Measurements from ENCODE around the gene SESN3. TPM values are rescaled to one million over a fixed set of nuclear protein-coding genes. Genes with fewer than 3 reads are reported as not detected.
"Not testable (repeated sequence)": the region's sequence is repeated elsewhere in the genome, so short reads cannot be mapped to it uniquely, and the experiment has no call there.

Gene SESN3
- polyA plus RNA-seq, 1 donor, result 119 TPM

DNA sequence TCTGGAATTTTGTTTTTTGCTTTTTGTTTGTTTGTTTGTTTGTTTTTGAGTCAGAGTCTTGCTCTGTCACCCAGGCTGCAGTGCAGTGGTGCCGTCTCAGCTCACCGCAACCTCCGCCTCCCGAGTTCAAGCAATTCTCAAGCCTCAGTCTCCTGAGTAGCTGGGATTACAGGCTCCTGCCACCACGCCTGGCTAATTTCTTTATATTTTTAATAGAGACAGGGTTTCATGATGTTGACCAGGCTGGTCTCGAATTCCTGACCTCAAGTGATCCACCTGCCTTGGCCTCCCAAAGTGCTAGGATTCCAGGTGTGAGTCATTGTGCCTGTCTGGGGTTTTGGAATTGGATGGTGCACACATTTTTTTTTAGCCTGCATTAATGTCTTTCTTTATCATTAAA lies 20.9 kb upstream of the SESN3 start:
- not testable (repeated sequence) for DNase-seq

DNA sequence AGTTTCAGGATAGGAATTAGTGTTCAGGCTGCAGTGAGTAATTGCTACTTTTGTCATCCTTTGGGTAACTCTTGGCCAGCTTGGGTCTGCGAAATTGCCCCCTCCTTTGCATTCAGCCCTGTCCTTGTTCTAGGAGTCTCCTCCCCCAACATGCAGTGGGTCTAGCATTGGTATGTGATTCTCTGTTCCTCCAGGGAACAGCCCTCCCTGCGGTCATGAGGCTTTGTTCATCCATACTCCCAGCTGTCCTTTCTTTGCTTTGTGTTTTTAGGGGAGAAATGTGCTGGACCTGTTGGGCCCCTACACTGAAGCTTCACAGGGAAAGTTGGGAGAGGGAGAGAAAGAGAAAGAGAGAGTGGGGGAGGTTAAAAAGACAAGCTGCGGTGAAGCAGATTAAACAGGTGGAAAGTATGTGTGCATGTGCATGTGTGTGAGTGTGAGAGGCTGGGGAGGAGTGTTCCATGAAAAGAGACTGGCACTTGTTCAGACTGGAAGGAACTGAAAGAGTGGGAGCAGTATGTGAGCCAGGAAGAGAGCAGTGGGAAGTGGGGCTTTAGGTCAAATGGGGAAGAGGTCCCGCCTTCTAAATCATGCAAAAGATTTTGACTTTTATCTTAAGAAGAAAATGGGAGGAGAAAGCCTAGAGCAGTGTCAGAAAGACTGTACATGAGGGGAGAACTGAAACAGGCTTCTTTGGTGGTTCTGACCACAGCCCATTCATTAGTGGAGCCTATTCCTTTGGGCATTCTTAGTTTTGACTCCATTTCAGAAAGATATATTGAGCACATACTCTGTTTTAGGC lies 17.9 kb upstream of the SESN3 start:
- no peak for DNase-seq

DNA sequence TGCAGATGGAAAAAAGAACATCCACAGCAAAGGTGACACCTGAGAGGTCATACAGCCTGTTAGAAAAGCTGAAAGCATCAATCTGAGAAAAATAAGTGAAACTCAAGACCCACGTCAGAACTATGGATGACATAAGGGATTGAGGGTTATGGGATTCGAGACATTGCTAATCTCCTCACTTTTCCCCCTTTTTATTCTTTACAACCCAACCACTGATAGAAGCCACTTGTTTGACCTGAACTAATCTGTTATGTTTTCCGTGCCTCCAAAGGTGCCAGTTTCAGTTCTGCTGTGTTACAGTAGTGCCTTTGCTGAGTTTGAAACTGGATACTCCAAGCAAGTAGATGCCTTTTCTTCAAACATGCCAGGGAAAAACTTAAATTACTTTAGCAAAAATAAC lies 16.9 kb upstream of the SESN3 start:
- DNase-seq, result no peak

DNA sequence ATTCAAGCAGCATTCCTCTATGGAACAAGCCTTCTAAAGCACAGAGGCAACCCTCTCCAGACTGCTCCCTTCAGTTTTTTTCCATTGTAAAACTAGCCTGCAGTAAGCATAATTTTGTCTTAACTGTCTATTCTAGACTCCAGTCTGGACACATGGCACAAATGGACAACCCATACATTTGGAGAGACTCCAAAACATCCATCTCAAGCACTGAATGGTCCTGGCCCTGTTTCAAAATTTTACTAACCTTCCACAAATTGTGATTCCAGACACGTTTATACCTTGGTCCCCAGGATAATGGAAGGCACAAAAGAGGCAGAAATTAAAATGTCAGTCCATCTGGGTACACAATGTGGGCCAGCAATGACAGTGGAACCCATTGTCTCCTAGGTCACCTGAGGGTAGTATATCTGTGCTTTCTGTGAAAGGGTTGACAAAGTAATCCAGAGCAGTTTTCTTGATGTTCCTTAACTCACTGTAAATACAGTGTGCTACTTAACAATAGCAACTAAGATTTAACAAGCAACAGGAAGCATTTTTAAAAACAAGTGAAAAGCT lies 16.2 kb upstream of the SESN3 start:
- DNase-seq, result no peak

DNA sequence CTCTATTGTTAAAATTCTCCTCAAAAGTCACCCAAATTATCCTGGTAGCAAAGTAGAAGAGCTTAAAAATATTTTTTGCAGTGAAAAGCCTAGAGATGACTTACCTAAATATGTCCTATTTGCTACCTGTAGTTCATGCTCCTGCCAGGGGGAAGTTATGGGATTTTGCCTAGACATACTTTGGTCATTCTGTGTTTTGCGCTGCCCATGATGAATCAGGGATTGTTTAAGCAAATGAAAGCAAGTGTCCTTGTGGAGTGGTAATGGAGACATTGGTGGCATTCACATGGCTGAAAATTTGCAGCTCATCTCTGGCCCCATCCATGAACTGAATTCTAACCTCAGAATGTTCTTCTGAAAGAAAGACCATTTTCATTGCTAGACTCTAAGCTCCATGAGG lies 14.6 kb upstream of the SESN3 start:
- DNase-seq, result no peak

DNA sequence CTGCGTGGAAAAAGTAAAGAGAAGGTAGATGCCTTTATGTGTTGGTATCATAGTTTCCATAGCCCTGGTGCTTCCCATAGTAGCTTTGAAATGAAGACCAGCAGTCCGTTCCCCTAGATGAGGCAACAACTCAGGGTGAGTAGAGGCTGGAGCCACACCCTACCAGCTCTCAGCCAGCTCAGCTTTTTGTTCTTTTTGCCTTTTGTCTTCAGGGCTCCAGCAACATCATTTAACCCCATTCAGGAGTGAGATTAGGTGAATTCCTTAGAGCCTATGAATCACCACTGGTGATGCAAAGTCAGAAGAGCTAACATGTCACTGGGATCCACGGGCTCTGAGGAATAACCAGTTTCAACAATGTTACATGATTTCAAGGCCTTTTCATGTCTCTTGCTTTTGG lies 14.0 kb upstream of the SESN3 start:
- DNase-seq, result no peak

DNA sequence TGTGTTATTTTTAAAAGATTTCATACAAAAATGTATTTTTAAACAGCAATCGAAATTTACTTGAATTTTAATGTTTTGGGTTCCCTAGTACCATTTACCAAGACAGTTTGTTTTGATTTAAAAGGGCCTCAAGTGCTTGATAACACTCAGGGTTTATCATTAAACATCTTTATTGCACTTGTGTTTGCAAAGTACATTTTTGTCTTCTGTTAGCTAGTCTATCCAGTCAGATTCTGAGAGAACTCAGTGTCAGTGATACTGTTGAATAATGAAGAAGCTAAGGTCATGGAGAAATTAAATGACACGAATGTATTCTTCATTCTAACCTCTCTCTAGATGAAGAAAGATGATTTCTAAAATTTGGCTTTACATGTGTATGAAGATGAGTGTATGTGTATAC lies 12.7 kb upstream of the SESN3 start:
- no peak for DNase-seq

DNA sequence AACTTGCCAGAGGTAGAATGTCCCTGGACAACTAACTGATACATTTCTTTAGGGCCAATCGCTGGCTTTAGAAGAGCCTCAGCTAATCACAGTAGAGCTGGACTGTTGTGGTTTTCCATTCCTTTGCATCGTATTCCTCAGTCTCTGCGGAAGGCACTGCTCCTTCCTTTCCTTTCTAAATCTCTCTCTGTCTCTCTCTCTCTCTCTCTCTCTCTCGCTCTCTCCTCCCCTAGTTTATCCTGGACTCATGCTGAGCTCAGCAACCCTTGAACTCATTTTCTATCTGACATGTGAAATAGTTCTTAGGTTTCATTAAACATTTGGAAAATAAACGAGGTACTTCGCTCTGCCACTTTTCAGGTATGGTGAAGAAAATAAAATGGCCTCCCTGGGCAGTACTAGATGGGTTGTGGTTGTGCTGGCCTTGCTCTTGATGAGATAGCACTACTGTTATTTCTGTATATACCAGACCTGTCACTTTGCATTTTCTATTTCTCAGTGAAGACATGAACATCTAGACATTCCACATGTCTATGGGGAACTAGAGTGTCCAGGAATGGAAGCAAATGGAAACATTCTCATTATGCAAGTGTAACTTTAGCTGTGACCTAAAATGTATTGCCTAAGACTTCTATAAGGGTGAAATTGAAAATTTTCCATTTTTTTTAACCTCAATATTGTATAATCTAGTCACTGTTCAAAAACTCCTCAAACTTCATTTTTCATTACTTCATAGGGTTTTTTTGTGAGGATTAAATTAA lies 12.0 kb upstream of the SESN3 start:
- no peak for DNase-seq

DNA sequence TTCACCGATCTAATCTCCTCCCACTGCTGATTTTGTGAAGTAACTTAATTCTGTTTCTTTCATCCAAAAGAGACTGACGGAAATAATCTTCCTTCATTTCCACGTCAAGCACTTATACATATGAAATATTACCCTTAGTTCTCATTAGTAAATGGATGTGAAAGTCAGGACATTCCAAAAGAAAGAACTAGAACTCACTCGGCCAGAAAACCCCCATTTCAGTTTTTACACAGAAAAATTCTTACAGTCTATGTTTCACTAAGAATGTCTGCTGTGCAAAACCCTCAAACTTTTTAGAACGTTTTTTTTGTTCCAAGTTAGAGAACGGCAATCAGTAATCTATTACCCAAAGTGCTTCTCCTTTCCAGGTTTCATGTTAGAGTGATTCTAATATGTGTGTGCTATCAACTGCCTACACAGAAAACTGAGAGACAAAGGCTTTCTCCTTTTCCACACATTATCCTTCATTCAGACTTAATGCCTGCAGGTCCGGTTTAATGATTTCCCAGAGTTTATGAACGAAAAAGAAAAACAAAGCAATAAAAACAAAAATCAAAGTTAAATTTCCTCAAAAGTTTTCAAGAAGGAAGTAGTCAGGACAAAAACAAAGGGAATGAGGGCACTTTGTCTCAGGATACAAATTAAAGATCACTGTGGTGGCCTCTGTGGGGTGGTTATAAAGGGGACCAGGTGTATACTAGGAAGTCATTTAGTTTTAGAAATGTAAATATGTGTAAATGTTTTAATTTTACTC lies 11.3 kb upstream of the SESN3 start:
- DNase-seq, result no peak

DNA sequence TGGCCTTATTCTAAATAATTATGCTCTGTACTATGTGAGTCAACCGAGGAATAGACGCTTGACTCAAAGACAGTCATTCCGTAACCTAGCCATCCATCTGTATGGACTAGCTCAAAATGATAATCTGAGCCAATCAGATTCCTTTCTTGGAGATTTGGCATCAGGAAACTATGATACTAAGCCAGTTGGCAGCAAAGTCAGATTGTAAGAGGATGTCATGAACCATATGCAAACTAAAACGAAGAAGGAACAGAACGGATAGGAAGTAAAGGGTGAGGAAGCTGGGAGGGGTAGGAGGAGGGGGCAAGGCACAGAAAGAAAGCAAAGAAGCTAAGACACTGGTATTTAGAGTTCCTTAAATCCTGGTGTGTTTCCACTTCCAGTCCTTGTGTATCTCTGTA lies 10.7 kb upstream of the SESN3 start:
- no peak for DNase-seq

DNA sequence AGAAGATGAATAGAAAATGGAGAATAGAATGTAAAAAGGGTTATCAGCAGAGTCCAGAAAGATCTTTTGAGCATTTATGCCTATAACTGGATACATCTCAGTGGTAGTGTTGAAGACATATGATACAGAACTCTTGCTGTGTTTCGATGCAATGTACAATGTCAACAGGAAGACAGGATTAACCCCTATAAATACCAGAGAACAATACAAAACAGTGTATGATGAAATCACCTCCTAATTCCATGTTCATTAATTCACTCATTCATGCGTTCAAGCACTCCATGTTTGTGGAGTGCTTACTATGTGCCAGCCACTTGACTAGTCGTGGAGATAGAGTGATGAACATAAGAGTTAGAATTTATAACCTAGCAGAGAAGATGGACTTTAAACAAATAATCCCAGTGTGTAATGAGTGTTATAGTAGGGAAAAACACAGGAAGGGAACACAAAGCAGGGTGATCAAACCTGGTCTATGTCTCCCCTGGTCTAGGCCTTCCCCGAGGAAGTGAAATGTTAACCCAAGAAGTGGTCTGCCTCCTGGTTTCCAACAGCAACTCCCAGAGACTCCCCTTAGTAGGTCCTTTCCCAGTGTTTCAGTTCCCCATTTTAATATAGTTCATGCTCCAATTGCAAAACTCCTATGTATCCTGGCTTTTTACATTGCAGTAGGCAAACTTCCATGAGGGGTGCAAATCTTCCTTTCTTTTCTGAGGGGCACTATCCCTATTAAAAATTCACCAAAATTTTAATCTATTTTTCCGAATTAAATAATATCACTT lies 9.1 kb upstream of the SESN3 start:
- no peak for DNase-seq

DNA sequence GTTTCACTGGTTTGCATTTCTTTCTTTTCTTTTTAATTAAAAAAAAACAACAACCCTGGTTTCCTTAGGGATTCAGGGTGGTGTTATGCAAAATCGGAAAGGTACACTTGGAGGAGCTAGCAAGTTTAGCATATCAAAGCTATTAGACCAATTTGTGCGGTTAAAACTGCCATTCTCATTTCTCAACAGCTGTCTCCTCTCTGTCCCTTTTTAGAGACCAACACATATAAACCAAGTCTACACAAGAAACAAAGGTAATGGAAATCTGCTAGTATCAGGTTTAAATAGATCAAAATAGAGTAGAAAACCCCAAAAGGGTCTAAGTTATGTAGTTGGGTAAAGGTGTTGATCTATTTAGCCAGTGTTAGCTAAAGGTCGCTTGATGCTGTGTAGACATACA lies 1.7 kb upstream of the SESN3 start:
- DNase-seq, result no peak

DNA sequence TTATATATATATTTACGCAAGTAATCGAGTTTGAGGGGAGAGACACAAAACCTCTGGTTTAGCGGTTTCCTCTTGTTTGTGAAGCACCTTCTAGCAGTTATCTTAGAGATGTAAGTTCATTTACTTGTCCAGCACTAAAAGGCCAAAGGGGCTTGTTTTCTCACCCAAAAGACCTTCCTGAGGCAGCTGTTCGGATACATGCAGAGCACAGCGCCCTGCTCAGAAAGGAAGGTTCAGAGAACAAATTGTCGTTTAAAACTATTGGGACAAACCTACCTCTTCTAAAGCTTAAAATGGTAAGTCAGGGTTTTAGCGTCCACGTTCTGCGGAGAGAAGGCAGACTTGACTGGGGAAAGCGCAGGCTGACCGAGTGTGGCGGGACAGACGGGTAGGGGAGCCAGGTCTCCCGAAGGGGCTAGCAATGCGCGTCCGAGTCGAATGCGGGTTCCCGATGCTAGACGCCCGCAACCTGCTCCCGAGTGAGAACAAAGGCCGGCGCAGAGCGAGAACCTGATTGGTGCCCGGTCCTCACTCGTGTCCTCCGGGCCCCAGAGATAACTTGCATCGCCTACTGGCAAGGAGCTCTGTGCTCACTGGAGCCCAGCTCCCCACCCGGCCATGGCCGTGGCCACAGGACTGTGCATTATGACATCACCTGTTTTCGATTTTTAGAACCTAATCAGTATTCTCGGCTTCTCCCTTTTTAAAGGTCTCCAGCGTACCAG lies 1.0 kb upstream of the SESN3 start:
- DNase-seq, result peak; percentile 67

DNA sequence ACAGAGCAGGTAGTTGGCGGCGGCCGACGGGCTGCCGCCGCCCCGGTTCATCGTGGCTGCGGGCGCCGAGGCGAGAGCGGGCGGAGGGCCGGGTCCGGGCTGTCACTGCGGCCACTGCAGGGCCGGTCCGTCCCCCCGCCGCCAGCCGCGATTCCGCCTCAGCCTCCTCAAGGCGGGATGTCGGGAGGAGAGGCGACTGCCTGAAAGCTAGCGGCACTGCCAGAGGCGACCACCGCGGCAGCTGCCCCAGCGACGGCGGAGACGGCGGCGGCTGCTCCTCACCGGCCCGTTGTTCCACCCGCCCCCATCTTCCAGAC lies 234 bp downstream of the SESN3 start:
- DNase-seq, result no peak

DNA sequence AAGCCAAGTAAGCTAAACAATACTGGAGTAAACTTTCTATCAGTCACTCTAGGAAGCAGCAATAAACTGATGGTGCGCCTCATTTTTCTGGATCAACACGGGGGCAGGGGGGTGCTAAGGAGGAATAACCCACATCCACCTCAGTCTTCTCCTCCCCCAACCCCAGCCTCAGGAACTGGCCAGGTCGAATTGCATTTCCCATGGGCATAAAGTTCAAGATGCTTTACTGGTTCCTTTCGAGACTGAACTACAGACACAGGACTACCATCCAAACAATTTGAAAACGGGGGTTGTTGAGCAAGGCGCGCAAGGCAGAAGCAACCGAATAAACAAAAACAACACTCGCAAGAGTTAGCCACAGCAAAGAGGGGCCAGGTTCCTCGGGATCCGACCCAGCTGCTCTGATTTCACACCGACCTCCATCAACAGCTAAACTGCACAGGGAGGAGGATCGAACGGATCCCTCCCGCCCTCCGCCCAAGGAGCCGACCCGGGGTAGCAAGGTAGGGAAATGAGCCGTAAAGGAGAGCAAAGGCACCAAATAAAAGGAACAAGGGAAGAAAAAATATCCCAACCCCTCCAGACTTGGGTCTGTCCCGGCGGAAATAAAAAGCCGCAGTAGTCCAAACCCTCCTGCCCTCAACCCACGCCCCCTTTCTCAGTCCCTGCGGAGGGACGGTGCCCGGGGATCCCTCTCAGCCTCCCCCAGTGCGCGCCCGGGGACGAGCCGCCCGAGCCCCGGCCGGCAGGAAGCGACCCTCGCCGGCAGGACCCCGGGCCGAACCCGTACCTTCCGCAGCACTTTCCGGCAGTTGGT lies 801 bp downstream of the SESN3 start:
- DNase-seq, result peak; percentile 73

DNA sequence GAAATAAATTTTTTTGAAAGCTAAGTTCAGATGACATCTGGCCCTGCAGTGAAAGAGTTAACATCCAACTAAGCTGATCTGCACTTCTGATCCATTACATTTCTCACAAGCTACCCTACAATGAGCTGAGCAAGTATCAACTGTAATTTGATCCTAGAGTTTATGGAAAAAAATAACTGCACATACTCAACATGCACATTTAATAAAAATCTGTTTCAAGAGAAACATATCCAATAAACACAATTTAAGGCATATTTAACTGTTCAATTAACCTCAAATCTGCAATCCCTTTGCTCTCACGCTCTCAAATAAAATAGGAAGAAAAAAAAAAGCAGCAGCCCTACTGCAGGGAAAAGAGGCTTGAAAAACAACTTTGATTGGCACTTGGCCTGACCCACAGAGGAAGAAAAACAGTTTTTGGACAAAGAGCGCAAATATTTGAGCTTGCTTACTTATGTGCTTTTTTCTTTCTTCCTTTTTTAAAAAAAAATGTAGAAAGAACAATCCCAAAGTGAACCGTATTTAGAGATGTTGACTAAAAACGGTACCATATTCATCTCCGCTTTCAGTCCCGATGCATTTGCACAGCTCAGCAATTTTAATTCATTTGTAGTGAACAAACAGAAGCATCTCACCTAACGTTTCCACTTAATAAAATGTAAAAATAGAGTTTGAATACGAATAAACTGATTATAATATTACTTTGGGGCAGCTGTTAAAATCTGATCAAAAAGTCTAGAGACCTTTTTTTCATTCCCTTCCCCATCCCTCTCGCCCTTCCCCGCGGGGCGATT lies 1.6 kb downstream of the SESN3 start:
- DNase-seq, result peak; percentile 41

DNA sequence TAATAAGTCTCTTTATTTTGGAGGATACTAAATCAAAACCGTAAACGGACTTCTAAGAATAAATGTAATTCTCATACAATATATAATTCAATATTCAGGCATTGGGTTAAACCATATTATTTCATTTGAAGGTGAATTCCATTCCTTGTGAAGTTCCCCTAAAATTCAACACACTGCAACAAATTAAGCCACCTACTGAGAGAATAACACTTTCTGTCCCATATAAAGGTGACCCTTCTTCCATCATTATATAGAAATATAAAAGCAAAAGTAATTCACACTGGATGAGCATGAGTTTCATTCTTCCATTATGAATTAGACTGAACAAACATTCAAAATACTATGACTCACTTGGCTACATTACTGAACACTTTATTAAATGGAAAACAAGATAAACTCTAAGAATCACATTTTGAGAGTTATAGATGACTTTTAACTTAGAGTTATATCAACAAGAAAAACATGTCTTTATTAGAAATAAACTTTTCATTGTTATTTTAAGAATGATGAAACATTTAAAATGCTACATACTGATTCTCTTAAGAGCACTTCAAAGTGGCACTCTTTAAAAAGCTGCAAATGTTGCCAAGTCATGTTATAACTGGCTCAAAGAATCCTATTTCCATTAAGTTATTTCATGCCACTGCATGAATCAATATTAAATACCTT lies 2.8 kb downstream of the SESN3 start:
- DNase-seq, result no peak

DNA sequence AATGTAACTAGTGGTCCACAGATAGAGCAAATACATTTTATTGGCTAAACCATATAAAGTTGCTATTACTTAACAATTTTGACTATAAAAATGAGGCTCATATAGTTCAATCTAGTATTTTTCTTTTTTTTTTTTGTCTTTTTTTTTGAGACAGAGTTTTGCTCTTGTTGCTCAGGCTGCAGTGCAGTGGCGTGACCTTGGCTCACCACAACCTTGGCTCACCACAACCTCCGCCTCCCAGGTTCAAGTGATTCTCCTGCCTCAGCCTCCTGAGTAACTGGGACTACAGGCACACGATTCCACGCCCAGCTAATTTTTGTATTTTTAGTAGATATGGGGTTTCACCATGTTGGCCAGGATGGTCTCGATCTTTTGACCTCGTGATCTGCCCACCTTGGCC lies 3.9 kb downstream of the SESN3 start:
- not testable (repeated sequence) for DNase-seq

DNA sequence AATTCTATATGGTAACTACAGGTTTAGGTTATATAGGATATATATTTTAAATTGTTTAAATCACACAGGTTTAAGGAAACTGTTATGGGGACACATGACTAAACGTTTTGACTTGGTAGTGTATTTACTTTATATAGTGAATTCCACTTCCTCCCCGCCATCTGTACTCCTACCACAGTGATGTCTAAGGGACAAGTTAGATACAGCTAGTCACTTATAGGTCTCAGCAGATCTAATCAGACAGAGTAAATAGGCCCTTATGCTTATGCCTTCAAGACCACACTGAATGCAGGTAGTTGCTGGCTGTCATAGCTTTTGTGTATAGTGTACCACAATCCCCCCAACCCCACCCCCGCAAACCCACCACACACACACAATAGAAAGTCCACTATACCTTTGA lies 8.2 kb downstream of the SESN3 start:
- no peak for DNase-seq

Measured in hindlimb muscle (tissue), 1 donor.